ENCODE results near the gene LGALS16. TPM values are rescaled to one million over a fixed set of nuclear protein-coding genes. Genes with fewer than 3 reads are reported as not detected.

Gene LGALS16
- total and polyA plus RNA-seq, 10 of the 15 experiments (the other 5 are each of a cell fraction or from before 2014, with no cell fraction given) = not detected

GRCh38 chr19:39704181-39705044 is 48.7 kb downstream of the LGALS16 start, which contains the start of gene LGALS14 (continued):
- no peak for TF ChIP-seq PML (IDR thresholded peaks at IDR 0.05; ENCODE audit: low read length)
- peak; percentile 53 for TF ChIP-seq SKIL (IDR thresholded peaks at IDR 0.05; ENCODE audit: low read depth, poor library complexity, severe bottlenecking)
- peak; percentile 88 for TF ChIP-seq RUNX3 (IDR thresholded peaks at IDR 0.05; ENCODE audit: low read length)
- TF ChIP-seq RFX5 (IDR thresholded peaks at IDR 0.05; ENCODE audit: low read depth, low read length) = no peak
- no peak for TF ChIP-seq E4F1 (IDR thresholded peaks at IDR 0.05; ENCODE audit: borderline replicate concordance, partially characterized antibody)
- no peak for TF ChIP-seq HDAC2 (IDR thresholded peaks at IDR 0.05)
- TF ChIP-seq SMAD1 (IDR thresholded peaks at IDR 0.05; ENCODE audit: low read depth, partially characterized antibody) = peak; percentile 95
- TF ChIP-seq CHD1 (IDR thresholded peaks at IDR 0.05; ENCODE audit: low read depth, low read length) = no peak
- no peak for TF ChIP-seq NFXL1 (IDR thresholded peaks at IDR 0.05; ENCODE audit: borderline replicate concordance)
- no peak for TF ChIP-seq CREM (IDR thresholded peaks at IDR 0.05; ENCODE audit: low read depth)
- TF ChIP-seq ZNF217 (IDR thresholded peaks at IDR 0.05) = no peak
- TF ChIP-seq ATF7 (IDR thresholded peaks at IDR 0.05; ENCODE audit: low read depth) = peak; percentile 70
- TF ChIP-seq STAT1 (conservative IDR thresholded peaks at IDR 0.05) = no peak
- no peak for TF ChIP-seq SUPT20H (IDR thresholded peaks at IDR 0.05; ENCODE audit: borderline replicate concordance, control insufficient read depth, low read depth, low read length)
- TF ChIP-seq NFYB (IDR thresholded peaks at IDR 0.05; ENCODE audit: insufficient read depth, low read depth, low read length) = no peak
- TF ChIP-seq MAX (IDR thresholded peaks at IDR 0.05; ENCODE audit: low read depth, low read length) = no peak
- TF ChIP-seq MLLT1 (IDR thresholded peaks at IDR 0.05) = 0 out of 2 replicates have a peak, but pooled peaks have one; percentile 45
- TF ChIP-seq HDGF (IDR thresholded peaks at IDR 0.05) = peak; percentile 72; the same call in 1 of the 2 replicates
- TF ChIP-seq EP300 (IDR thresholded peaks at IDR 0.05; ENCODE audit: borderline replicate concordance in 1 of 2, control insufficient read depth in 1 of 2, low read depth in 2 of 2, low read length in 2 of 2) = 0 out of 4 replicates have a peak, but pooled peaks of 1 of the 2 experiments have one; percentile 33
- TF ChIP-seq E2F8 (IDR thresholded peaks at IDR 0.05; ENCODE audit: low read depth, partially characterized antibody) = no peak

All from GM12878 (cell line).